ENCODE results near the gene TINAG. TPM values are rescaled to one million over a fixed set of nuclear protein-coding genes. Genes with fewer than 3 reads are reported as not detected.

The TINAG gene
- total RNA-seq, 1 donor from 2014 or later: not detected

DNA sequence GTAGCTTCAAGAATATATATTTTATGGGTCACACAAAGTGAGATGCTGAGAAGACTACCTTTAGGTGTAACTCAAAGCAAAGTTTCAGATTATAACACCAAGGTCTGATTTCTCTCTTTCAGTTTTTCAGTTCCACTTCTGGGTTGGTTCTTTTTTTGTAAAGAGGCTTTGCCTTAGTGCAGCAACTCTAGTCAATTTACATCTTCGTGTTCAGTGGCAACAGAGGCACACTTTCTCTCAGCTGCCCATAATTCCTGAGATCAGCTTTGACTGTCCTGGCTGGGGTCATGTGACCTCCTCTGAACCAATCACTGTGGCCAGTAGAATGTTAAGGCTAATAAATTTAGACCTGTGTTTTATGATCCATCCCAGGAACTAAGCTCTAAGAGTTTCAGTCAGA lies 120.2 kb downstream of the TINAG start:
- no peak for ATAC-seq

- no peak for ATAC-seq
Observed at GRCh38 chr6:54431466-54431865, 123.2 kb downstream of the TINAG start.

Other genes with a start within 250 kb of the TINAG start
- gene MLIP, start 197.0 kb upstream of the TINAG start, total RNA-seq: 8.5 TPM

Data from esophagus mucosa (tissue), 1 donor.